ENCODE measurements around the gene SH3TC1. TPM values are rescaled to one million over a fixed set of nuclear protein-coding genes. Genes with fewer than 3 reads are reported as not detected.

Gene SH3TC1
- total RNA-seq, 1 donor from 2014 or later = 0.70 TPM

DNA sequence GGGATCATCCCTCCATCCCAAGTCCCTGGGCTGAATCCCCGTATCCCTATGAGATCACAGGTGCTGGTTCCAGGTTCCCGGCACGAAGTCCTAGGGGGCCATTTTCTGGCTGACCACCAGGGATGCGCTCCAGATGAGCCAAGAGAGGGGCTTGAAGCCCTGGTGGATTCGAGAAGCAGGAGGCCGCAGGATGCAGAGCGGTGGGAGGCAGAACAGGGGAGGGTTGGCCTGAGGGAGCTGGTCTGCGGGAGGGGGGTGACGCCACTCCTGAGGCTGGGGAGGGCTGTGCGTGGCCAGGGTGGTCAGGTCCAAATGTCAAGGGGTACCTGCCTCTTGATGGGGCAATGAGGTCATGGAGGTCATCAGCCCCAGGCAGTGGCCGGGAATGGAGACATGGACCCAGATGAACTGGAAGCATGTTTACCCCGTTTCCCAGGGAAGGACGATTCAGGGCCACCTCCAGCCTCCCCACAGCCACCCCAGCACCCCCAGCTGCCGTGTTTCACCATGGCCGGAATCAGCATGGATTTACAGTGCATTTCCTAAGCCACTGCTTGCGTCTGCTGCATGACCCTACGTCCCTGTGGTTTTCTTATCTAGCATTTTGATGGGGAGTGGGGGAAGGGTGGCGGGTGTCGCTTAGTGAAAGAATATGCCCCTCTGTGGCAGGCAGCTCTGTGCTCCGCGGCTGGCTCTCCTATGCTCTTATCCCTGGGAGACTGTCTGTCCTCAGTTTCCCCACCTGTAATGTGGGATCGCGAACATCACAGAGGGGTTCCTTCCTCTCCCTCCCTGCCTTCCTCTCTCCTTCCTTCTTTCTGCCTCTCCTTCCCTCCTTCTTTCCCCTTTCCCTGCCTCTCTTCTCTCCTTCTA is 53.4 kb downstream of the SH3TC1 start:
- Mint-ChIP-seq H3K4me3 (ENCODE audit: unreplicated experiment) (no peak overlapping the region), H3K36me3 (ENCODE audit: unreplicated experiment) (no peaks in the 10 kb centered on the region), H3K27me3 (ENCODE audit: unreplicated experiment) (peaks cover 7% of the 10 kb centered on the region), H3K9me3 (ENCODE audit: unreplicated experiment) (no peaks in the 10 kb centered on the region), H3K4me1 (ENCODE audit: unreplicated experiment) (peaks cover 9% of the 10 kb centered on the region), H3K27ac (ENCODE audit: unreplicated experiment) (no peak overlapping the region)
- DNase-seq (ENCODE audit: extremely low spot score, unreplicated experiment) = no peak
- no peak for TF ChIP-seq CTCF (IDR thresholded peaks at IDR 0.05)

GRCh38 chr4:8254076-8254475 is 55.0 kb downstream of the SH3TC1 start:
- H3K27ac Mint-ChIP-seq (ENCODE audit: unreplicated experiment) = no peak overlapping the region
- no peaks in the 10 kb centered on the region for H3K9me3 Mint-ChIP-seq (ENCODE audit: unreplicated experiment)
- no peaks in the 10 kb centered on the region for H3K36me3 Mint-ChIP-seq (ENCODE audit: unreplicated experiment)
- no peak for DNase-seq (ENCODE audit: extremely low spot score, unreplicated experiment)
- no peak overlapping the region for H3K4me3 Mint-ChIP-seq (ENCODE audit: unreplicated experiment)
- H3K4me1 Mint-ChIP-seq (ENCODE audit: unreplicated experiment) = peaks cover 11% of the 10 kb centered on the region
- peaks cover 5% of the 10 kb centered on the region for H3K27me3 Mint-ChIP-seq (ENCODE audit: unreplicated experiment)
- TF ChIP-seq CTCF (IDR thresholded peaks at IDR 0.05) = no peak

- peaks cover 21% of the 10 kb centered on the region for H3K4me1 Mint-ChIP-seq (ENCODE audit: unreplicated experiment)
- DNase-seq (ENCODE audit: extremely low spot score, unreplicated experiment) = no peak
- no peaks in the 10 kb centered on the region for H3K27me3 Mint-ChIP-seq (ENCODE audit: unreplicated experiment)
- H3K36me3 Mint-ChIP-seq (ENCODE audit: unreplicated experiment) = no peaks in the 10 kb centered on the region
- H3K27ac Mint-ChIP-seq (ENCODE audit: unreplicated experiment) = no peak overlapping the region
- no peak overlapping the region for H3K4me3 Mint-ChIP-seq (ENCODE audit: unreplicated experiment)
- TF ChIP-seq CTCF (IDR thresholded peaks at IDR 0.05) = no peak
- no peaks in the 10 kb centered on the region for H3K9me3 Mint-ChIP-seq (ENCODE audit: unreplicated experiment)
Observed at GRCh38 chr4:8255698-8256441, 56.8 kb downstream of the SH3TC1 start.

DNA sequence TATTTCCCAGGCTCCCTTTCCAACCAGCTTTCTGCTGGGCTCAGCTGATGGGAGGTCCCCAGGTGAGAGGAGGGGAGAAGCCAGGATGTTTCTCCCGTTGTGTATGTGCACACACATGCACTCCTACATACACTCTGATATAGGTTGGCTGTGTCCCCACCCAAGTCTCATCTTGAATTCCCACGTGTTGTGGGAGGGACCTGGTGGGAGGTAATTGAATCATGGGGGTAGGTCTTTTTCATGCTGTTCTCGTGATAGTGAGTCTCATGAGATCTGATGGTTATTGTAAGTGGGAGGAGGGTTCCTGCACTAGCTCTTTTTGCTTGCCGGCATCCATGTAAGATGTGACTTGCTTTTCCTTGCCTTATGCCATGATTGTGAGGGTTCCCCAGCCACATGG is 58.8 kb downstream of the SH3TC1 start:
- TF ChIP-seq CTCF (IDR thresholded peaks at IDR 0.05) = no peak
- no peaks in the 10 kb centered on the region for H3K9me3 Mint-ChIP-seq (ENCODE audit: unreplicated experiment)
- H3K27me3 Mint-ChIP-seq (ENCODE audit: unreplicated experiment) = no peaks in the 10 kb centered on the region
- no peak overlapping the region for H3K27ac Mint-ChIP-seq (ENCODE audit: unreplicated experiment)
- no peak for DNase-seq (ENCODE audit: extremely low spot score, unreplicated experiment)
- H3K36me3 Mint-ChIP-seq (ENCODE audit: unreplicated experiment) = no peaks in the 10 kb centered on the region
- peaks cover 32% of the 10 kb centered on the region for H3K4me1 Mint-ChIP-seq (ENCODE audit: unreplicated experiment)
- H3K4me3 Mint-ChIP-seq (ENCODE audit: unreplicated experiment) = no peak overlapping the region
